ENCODE data around the gene ROPN1B.
"Not testable (repeated sequence)": the region's sequence is repeated elsewhere in the genome, so short reads cannot be mapped to it uniquely, and the experiment has no call there.

Gene ROPN1B

GRCh38 chr3:125976003-125976390, 7.0 kb downstream of the ROPN1B start:
- not testable (repeated sequence) for H3K4me3 ChIP-seq (ENCODE audit: low read length in 2 of 2); H3K27ac ChIP-seq (ENCODE audit: low read length); H3K9ac ChIP-seq (ENCODE audit: low read length in 2 of 2)

GRCh38 chr3:125977104-125977503, 8.1 kb downstream of the ROPN1B start:
- H3K27me3 ChIP-seq (ENCODE audit: control insufficient read depth in 1 of 2, insufficient read depth in 2 of 2, low read length in 2 of 2); H3K4me3 ChIP-seq (ENCODE audit: low read length in 2 of 2); H3K27ac ChIP-seq (ENCODE audit: low read length); H3K4me1 ChIP-seq (ENCODE audit: control insufficient read depth, insufficient read depth, low read length); H3K9me3 ChIP-seq (ENCODE audit: control insufficient read depth in 2 of 2, low read length in 2 of 2); H3K36me3 ChIP-seq (ENCODE audit: control insufficient read depth in 2 of 2, insufficient read depth in 2 of 2, low read length in 2 of 2); H3K9ac ChIP-seq (ENCODE audit: low read length in 2 of 2): not testable (repeated sequence)

More at GRCh38 chr3:125976003-125976390, 7.0 kb downstream of the ROPN1B start:
- not testable (repeated sequence) for H3K36me3 ChIP-seq (ENCODE audit: control insufficient read depth in 2 of 2, insufficient read depth in 2 of 2, low read length in 2 of 2); H3K27me3 ChIP-seq (ENCODE audit: control insufficient read depth in 1 of 2, insufficient read depth in 2 of 2, low read length in 2 of 2); H3K4me1 ChIP-seq (ENCODE audit: control insufficient read depth, insufficient read depth, low read length); H3K9me3 ChIP-seq (ENCODE audit: control insufficient read depth in 2 of 2, low read length in 2 of 2)

- not testable (repeated sequence) for H3K9me3 ChIP-seq (ENCODE audit: control insufficient read depth in 2 of 2, low read length in 2 of 2); H3K27ac ChIP-seq (ENCODE audit: low read length); H3K9ac ChIP-seq (ENCODE audit: low read length in 2 of 2); H3K4me3 ChIP-seq (ENCODE audit: low read length in 2 of 2); H3K36me3 ChIP-seq (ENCODE audit: control insufficient read depth in 2 of 2, insufficient read depth in 2 of 2, low read length in 2 of 2); H3K27me3 ChIP-seq (ENCODE audit: control insufficient read depth in 1 of 2, insufficient read depth in 2 of 2, low read length in 2 of 2); H3K4me1 ChIP-seq (ENCODE audit: control insufficient read depth, insufficient read depth, low read length)
Measured at GRCh38 chr3:125984951-125985350, 16.0 kb downstream of the ROPN1B start.

GRCh38 chr3:125990253-125990970, 21.4 kb downstream of the ROPN1B start:
- Histone ChIP-seq H3K4me3 (ENCODE audit: low read length in 2 of 2) (peak overlapping the region; percentile 20 to 78), H3K9me3 (ENCODE audit: control insufficient read depth in 2 of 2, low read length in 2 of 2) (no peaks in the 10 kb centered on the region), H3K27me3 (ENCODE audit: control insufficient read depth in 1 of 2, insufficient read depth in 2 of 2, low read length in 2 of 2) (no peaks in the 10 kb centered on the region), H3K4me1 (ENCODE audit: control insufficient read depth, insufficient read depth, low read length) (peaks cover 8% of the 10 kb centered on the region), H3K9ac (ENCODE audit: low read length in 2 of 2) (peak overlapping the region in 1 of 2 donors; percentile 93), H3K27ac (ENCODE audit: low read length) (peak overlapping the region; percentile 73), H3K36me3 (ENCODE audit: control insufficient read depth in 2 of 2, insufficient read depth in 2 of 2, low read length in 2 of 2) (no peaks in the 10 kb centered on the region)

- H3K9ac ChIP-seq (ENCODE audit: low read length in 2 of 2); H3K4me3 ChIP-seq (ENCODE audit: low read length in 2 of 2); H3K9me3 ChIP-seq (ENCODE audit: control insufficient read depth in 2 of 2, low read length in 2 of 2); H3K27ac ChIP-seq (ENCODE audit: low read length); H3K4me1 ChIP-seq (ENCODE audit: control insufficient read depth, insufficient read depth, low read length); H3K36me3 ChIP-seq (ENCODE audit: control insufficient read depth in 2 of 2, insufficient read depth in 2 of 2, low read length in 2 of 2); H3K27me3 ChIP-seq (ENCODE audit: control insufficient read depth in 1 of 2, insufficient read depth in 2 of 2, low read length in 2 of 2): not testable (repeated sequence)
Measured at GRCh38 chr3:125996751-125997150, 27.8 kb downstream of the ROPN1B start.

GRCh38 chr3:126002189-126002588, 33.2 kb downstream of the ROPN1B start:
- H3K9me3 ChIP-seq (ENCODE audit: control insufficient read depth in 2 of 2, low read length in 2 of 2): no peaks in the 10 kb centered on the region
- H3K27me3 ChIP-seq (ENCODE audit: control insufficient read depth in 1 of 2, insufficient read depth in 2 of 2, low read length in 2 of 2): no peaks in the 10 kb centered on the region
- H3K4me3 ChIP-seq (ENCODE audit: low read length in 2 of 2): no peak overlapping the region
- H3K27ac ChIP-seq (ENCODE audit: low read length): no peak overlapping the region
- no peaks in the 10 kb centered on the region for H3K4me1 ChIP-seq (ENCODE audit: control insufficient read depth, insufficient read depth, low read length)
- no peak overlapping the region for H3K9ac ChIP-seq (ENCODE audit: low read length in 2 of 2)
- peaks cover 6 to 13% of the 10 kb centered on the region in 2 donors for H3K36me3 ChIP-seq (ENCODE audit: control insufficient read depth in 2 of 2, insufficient read depth in 2 of 2, low read length in 2 of 2)

GRCh38 chr3:126003447-126004190, 34.6 kb downstream of the ROPN1B start:
- peaks cover 20 to 26% of the 10 kb centered on the region in 2 donors for H3K36me3 ChIP-seq (ENCODE audit: control insufficient read depth in 2 of 2, insufficient read depth in 2 of 2, low read length in 2 of 2)
- no peaks in the 10 kb centered on the region for H3K9me3 ChIP-seq (ENCODE audit: control insufficient read depth in 2 of 2, low read length in 2 of 2)
- no peak overlapping the region for H3K4me3 ChIP-seq (ENCODE audit: low read length in 2 of 2)
- H3K27ac ChIP-seq (ENCODE audit: low read length): no peak overlapping the region
- H3K27me3 ChIP-seq (ENCODE audit: control insufficient read depth in 1 of 2, insufficient read depth in 2 of 2, low read length in 2 of 2): no peaks in the 10 kb centered on the region
- H3K4me1 ChIP-seq (ENCODE audit: control insufficient read depth, insufficient read depth, low read length): no peaks in the 10 kb centered on the region
- H3K9ac ChIP-seq (ENCODE audit: low read length in 2 of 2): no peak overlapping the region

GRCh38 chr3:126004217-126004616, 35.2 kb downstream of the ROPN1B start:
- Histone ChIP-seq H3K4me1 (ENCODE audit: control insufficient read depth, insufficient read depth, low read length) (no peaks in the 10 kb centered on the region), H3K36me3 (ENCODE audit: control insufficient read depth in 2 of 2, insufficient read depth in 2 of 2, low read length in 2 of 2) (peaks cover 20 to 28% of the 10 kb centered on the region in 2 donors), H3K27me3 (ENCODE audit: control insufficient read depth in 1 of 2, insufficient read depth in 2 of 2, low read length in 2 of 2) (no peaks in the 10 kb centered on the region), H3K4me3 (ENCODE audit: low read length in 2 of 2) (no peak overlapping the region), H3K27ac (ENCODE audit: low read length) (no peak overlapping the region), H3K9ac (ENCODE audit: low read length in 2 of 2) (no peak overlapping the region), H3K9me3 (ENCODE audit: control insufficient read depth in 2 of 2, low read length in 2 of 2) (no peaks in the 10 kb centered on the region)

GRCh38 chr3:126004692-126005091, 35.7 kb downstream of the ROPN1B start:
- peaks cover 20 to 28% of the 10 kb centered on the region in 2 donors for H3K36me3 ChIP-seq (ENCODE audit: control insufficient read depth in 2 of 2, insufficient read depth in 2 of 2, low read length in 2 of 2)

GRCh38 chr3:126005951-126006350, 37.0 kb downstream of the ROPN1B start:
- H3K27ac ChIP-seq (ENCODE audit: low read length): no peak overlapping the region
- no peaks in the 10 kb centered on the region for H3K9me3 ChIP-seq (ENCODE audit: control insufficient read depth in 2 of 2, low read length in 2 of 2)
- no peaks in the 10 kb centered on the region for H3K4me1 ChIP-seq (ENCODE audit: control insufficient read depth, insufficient read depth, low read length)
- no peak overlapping the region for H3K4me3 ChIP-seq (ENCODE audit: low read length in 2 of 2)
- no peak overlapping the region for H3K9ac ChIP-seq (ENCODE audit: low read length in 2 of 2)
- peaks cover 25 to 35% of the 10 kb centered on the region in 2 donors for H3K36me3 ChIP-seq (ENCODE audit: control insufficient read depth in 2 of 2, insufficient read depth in 2 of 2, low read length in 2 of 2)
- H3K27me3 ChIP-seq (ENCODE audit: control insufficient read depth in 1 of 2, insufficient read depth in 2 of 2, low read length in 2 of 2): no peaks in the 10 kb centered on the region

More at GRCh38 chr3:126004692-126005091, 35.7 kb downstream of the ROPN1B start:
- H3K4me3 ChIP-seq (ENCODE audit: low read length in 2 of 2): no peak overlapping the region
- H3K4me1 ChIP-seq (ENCODE audit: control insufficient read depth, insufficient read depth, low read length): no peaks in the 10 kb centered on the region
- no peaks in the 10 kb centered on the region for H3K27me3 ChIP-seq (ENCODE audit: control insufficient read depth in 1 of 2, insufficient read depth in 2 of 2, low read length in 2 of 2)
- no peak overlapping the region for H3K27ac ChIP-seq (ENCODE audit: low read length)
- H3K9ac ChIP-seq (ENCODE audit: low read length in 2 of 2): no peak overlapping the region
- no peaks in the 10 kb centered on the region for H3K9me3 ChIP-seq (ENCODE audit: control insufficient read depth in 2 of 2, low read length in 2 of 2)

GRCh38 chr3:126008219-126008618, 39.2 kb downstream of the ROPN1B start:
- peaks cover 39 to 41% of the 10 kb centered on the region in 2 donors for H3K36me3 ChIP-seq (ENCODE audit: control insufficient read depth in 2 of 2, insufficient read depth in 2 of 2, low read length in 2 of 2)
- no peak overlapping the region for H3K9ac ChIP-seq (ENCODE audit: low read length in 2 of 2)
- H3K4me3 ChIP-seq (ENCODE audit: low read length in 2 of 2): no peak overlapping the region
- H3K27me3 ChIP-seq (ENCODE audit: control insufficient read depth in 1 of 2, insufficient read depth in 2 of 2, low read length in 2 of 2): no peaks in the 10 kb centered on the region
- H3K9me3 ChIP-seq (ENCODE audit: control insufficient read depth in 2 of 2, low read length in 2 of 2): no peaks in the 10 kb centered on the region
- no peak overlapping the region for H3K27ac ChIP-seq (ENCODE audit: low read length)
- no peaks in the 10 kb centered on the region for H3K4me1 ChIP-seq (ENCODE audit: control insufficient read depth, insufficient read depth, low read length)
